Mucosa of descending colon (tissue), 3 donors: ENCODE results near the gene BEST1. TPM values are rescaled to one million over a fixed set of nuclear protein-coding genes. Genes with fewer than 3 reads are reported as not detected.

Experiments used
- ATAC-seq: fragments of 200-7000 bp; cut with Tn5 transposase; one replicate; pipeline ENCODE4 v1.9.1; 2020; ENCODE audit warnings: mild to moderate bottlenecking, moderate library complexity
- DNase-seq, 3 donors: peaks; one replicate each; pipeline ENCODE4 v3.0.0-alpha.2; 2020
- H3K36me3 ChIP-seq: fragments of 200-600 bp; one replicate; pipeline ENCODE4 v1.8.0; 2021; ENCODE audit warnings: low read depth, mild to moderate bottlenecking
- H3K4me1 ChIP-seq: fragments of 200-600 bp; one replicate; pipeline ENCODE4 v1.8.0; 2021; ENCODE audit warnings: low read depth, mild to moderate bottlenecking
- H3K4me3 ChIP-seq: fragments of 200-600 bp; one replicate; pipeline ENCODE4 v1.8.0; 2021; ENCODE audit warnings: mild to moderate bottlenecking
- H3K9me3 ChIP-seq: fragments of 200-600 bp; one replicate; pipeline ENCODE4 v1.8.0; 2021; ENCODE audit warnings: mild to moderate bottlenecking
- CTCF ChIP-seq: fragments of 200-600 bp; IDR thresholded peaks from one replicate; pipeline ENCODE4 v1.8.0; 2022; ENCODE audit warnings: antibody characterized with exemption, mild to moderate bottlenecking
- intact Hi-C, 2 donors: fragments of 100-400 bp; cut with DNase I in 1 of 2; cut with micrococcal nuclease in 1 of 2; formaldehyde crosslinking; loops; one replicate each; pipeline versions ENCODE4 v1.11.0 to v1.11.1; 2022; cut with DNase I, micrococcal nuclease
- total RNA-seq, 3 donors: library from RNA; stranded (reverse); fragmentation: NEBNext Ultra II Directional in 2 of 3; extraction: Animal tissue kit (Norgen Biotek cat#: 25700) in 2 of 3; gene quantifications; one replicate each; pipeline versions ENCODE4 v1.2.1 to v1.2.4, GENCODE V29; 2021 to 2023
- donor health status: DM: no; HTN: no; CAD: no; lungs with moderate emphysema.
- donor health status: DM: no; HTN: no; CAD: no.
- donor health status: DM: no; HTN: yes; CAD: no.

Gene BEST1
- total RNA-seq, 3 donors from 2014 or later = 0.41 to 2.8 (median 1.8) TPM

GRCh38 chr11:61928606-61929005 is 21.5 kb upstream of the BEST1 start:
- no peak for ATAC-seq
- Histone ChIP-seq H3K4me3 (no peak overlapping the region), H3K9me3 (no peaks in the 10 kb centered on the region), H3K36me3 (no peaks in the 10 kb centered on the region), H3K4me1 (no peaks in the 10 kb centered on the region)
- intact Hi-C loops = no loop called here
- no peak for DNase-seq
- no peak for TF ChIP-seq CTCF

- ATAC-seq (no peak), DNase-seq (no peak)
- Histone ChIP-seq H3K36me3 (no peaks in the 10 kb centered on the region), H3K9me3 (no peaks in the 10 kb centered on the region), H3K4me1 (no peaks in the 10 kb centered on the region), H3K4me3 (no peak overlapping the region)
- intact Hi-C loops = no loop called here
- no peak for TF ChIP-seq CTCF
Measured at GRCh38 chr11:61930933-61931332, 19.2 kb upstream of the BEST1 start.

- no peak for DNase-seq
- intact Hi-C loops = no loop called here
- TF ChIP-seq CTCF = no peak
Measured at GRCh38 chr11:61935861-61936260, 14.3 kb upstream of the BEST1 start.

DNA sequence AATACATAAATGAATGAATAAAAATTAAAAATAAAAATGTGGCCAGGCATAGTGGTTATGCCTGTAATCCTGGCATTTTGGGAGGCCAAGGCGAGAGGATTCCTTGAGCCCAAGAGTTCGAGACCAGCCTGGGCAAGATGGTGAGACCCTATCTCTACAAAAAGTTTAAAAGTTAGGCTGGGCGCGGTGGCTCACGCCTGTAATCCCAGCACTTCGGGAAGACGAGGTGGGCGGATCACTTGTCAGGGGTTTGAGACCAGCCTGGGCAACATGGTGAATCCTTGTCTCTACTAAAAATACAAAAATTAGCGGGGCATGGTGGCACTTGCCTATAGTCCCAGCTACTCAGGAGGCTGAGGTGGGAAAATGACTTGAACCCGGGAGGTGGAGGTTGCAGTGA is 9.7 kb upstream of the BEST1 start:
- H3K9me3 ChIP-seq = no peaks in the 10 kb centered on the region
- DNase-seq (no peak), ATAC-seq (no peak)
- no peaks in the 10 kb centered on the region for H3K4me1 ChIP-seq
- TF ChIP-seq CTCF = no peak
- no peaks in the 10 kb centered on the region for H3K36me3 ChIP-seq
- H3K4me3 ChIP-seq = no peak overlapping the region
- intact Hi-C loops = loop anchor here (10.0 kb wide), 2 partner anchors 46 to 136 kb away; partner anchors contain the start of gene FADS3 (in 1 of the 2)

More at GRCh38 chr11:61935861-61936260, 14.3 kb upstream of the BEST1 start:
- no peaks in the 10 kb centered on the region for H3K36me3 ChIP-seq
- H3K4me3 ChIP-seq = no peak overlapping the region
- no peak for ATAC-seq
- no peaks in the 10 kb centered on the region for H3K9me3 ChIP-seq
- H3K4me1 ChIP-seq = no peaks in the 10 kb centered on the region

- Histone ChIP-seq H3K9me3 (no peaks in the 10 kb centered on the region), H3K4me1 (no peaks in the 10 kb centered on the region), H3K36me3 (no peaks in the 10 kb centered on the region), H3K4me3 (no peak overlapping the region)
- TF ChIP-seq CTCF = no peak
- ATAC-seq = no peak
- intact Hi-C loops = loop anchor here (2.0 to 10.0 kb wide), 3 partner anchors 46 to 140 kb away; partner anchors contain the start of gene FADS3 (in 1 of the 2)
- DNase-seq = no peak
Measured at GRCh38 chr11:61945191-61945590, 5.0 kb upstream of the BEST1 start.

GRCh38 chr11:61946894-61947293 is 3.3 kb upstream of the BEST1 start:
- DNase-seq = no peak
- TF ChIP-seq CTCF = no peak
- ATAC-seq = no peak
- Histone ChIP-seq H3K9me3 (no peaks in the 10 kb centered on the region), H3K4me3 (no peak overlapping the region), H3K36me3 (no peaks in the 10 kb centered on the region), H3K4me1 (no peaks in the 10 kb centered on the region)
- intact Hi-C loops = loop anchor here (10.0 kb wide), 2 partner anchors 52 to 142 kb away; partner anchors contain the start of gene FADS3 (in 1 of the 2)
